CD4-positive, alpha-beta T cell treated with Interleukin-15 for 4 hours (primary cell): ENCODE measurements around the gene UBR3.
"Not testable (repeated sequence)": the region's sequence is repeated elsewhere in the genome, so short reads cannot be mapped to it uniquely, and the experiment has no call there.

Experiments used
- DNase-seq: peaks from one replicate; pipeline ENCODE4 v3.0.0-alpha.2; 2020; ENCODE audit warnings: low spot score

Gene UBR3

GRCh38 chr2:169827272-169828140 is at the start of gene UBR3:
TSS of gene UBR3 (plus strand) at chr2:169827454. CDS start at chr2:169827508, 54 bp downstream.
- DNase-seq, result peak; percentile 88

DNA sequence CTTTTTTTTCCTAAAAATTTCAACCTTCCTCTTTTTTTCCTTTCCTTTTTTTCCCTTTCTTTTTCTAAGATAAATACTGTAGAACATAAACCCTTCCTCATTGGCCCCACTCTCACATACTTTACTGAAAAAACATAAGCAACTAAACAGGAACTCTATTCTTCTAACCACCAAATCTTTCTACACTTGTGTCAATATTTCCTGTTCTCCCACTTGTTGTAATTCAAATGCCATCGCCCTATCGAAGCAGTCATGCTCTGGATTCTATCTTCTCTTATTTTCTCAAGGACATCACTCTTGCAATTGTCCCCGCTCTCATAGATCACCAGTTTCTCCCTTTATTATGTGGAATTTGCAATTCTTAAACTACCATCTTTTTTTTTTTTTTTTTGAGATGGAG is 48.8 kb upstream of the UBR3 start:
- no peak for DNase-seq

DNA sequence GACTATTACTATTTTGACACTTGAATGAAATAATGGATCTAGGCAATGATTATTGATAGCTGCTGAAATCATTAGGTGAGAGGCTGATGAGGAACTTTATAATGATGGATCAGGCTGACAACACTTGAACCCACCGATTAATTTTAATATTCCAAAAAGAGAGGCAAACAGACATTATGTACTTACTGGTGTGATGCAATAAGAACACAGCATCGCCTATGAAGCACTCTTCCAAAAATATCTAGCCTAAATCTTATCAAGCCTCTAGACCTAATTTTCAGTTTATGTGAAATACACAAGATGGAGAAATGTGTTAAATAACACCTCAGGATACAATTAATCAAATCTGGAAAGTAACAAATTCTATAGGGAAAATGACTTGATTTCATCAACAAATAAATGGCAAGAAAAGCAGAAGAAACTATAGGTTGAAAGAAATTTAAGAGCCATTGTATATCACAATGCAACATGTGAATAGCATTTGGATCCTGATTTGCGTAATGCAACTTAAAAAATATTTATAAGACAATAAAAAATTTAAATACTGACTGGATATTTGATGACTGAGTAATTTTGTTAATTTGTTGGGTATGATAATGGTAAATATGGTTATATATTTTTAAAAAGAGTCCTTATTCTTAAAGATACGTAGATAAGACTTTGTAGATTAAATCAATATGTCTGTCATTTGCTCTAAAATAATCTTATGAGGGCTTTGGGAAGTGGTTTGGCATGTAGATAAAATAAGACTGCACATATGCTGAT is 45.8 kb upstream of the UBR3 start:
- no peak for DNase-seq

DNA sequence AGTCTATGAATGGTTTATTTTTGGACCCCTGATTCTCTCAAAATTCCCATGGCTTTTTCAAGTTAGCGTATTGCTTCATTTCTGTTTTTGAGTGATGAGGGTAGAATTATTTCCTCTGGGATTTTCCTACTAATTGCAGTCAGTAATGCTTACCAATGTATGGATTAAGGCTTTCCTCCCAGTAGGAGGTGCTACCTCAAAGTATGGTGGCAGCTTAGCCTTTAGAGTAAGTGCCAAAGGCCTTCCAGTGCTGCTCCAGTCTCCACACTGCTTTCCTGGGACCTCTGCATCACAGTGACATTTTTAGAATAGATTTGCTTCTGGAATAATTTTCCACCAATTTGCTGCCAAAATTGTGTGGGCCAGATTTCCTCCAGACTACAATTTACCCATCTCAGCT is 44.7 kb upstream of the UBR3 start:
- DNase-seq, result no peak

GRCh38 chr2:169790581-169790980 is 36.7 kb upstream of the UBR3 start:
- no peak for DNase-seq

DNA sequence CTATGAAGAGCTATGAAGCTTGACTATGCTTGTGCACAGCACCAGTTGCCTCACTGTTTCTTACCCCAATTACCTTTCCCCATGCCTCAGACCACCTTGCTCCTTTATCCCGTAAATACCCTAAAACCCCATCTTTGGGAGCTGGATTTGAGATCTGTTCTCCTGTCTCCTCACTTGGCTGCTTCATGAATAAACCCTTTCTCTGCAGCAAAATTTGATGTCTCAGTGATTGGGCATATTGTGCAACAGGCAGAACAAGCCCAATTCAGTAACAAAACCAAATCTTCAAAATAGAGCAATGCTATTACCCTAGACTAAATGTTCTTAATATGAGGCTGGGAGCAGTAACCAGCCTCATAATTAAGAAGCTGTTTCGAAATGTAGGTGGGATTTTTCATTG is 32.1 kb upstream of the UBR3 start:
- DNase-seq, result no peak

DNA sequence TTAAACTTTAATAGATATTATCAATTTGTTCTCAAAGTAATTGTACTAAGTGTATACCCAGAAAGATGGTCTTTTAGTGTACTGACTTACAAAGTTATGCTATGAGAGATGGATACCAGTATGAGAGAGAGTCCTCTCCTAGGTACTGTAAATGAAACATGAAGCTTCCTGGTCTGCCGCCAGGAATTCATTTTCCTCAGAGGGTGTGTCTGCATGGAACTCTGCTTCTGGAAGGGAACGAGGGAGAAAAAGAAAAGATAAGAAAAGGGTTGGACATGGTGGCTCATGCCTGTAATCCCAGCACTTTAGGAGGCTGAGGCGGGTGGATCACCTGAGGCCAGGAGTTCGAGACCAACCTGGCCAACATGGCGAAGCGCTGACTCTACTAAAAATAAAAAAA is 30.8 kb upstream of the UBR3 start:
- DNase-seq, result no peak

GRCh38 chr2:169797601-169798000 is 29.7 kb upstream of the UBR3 start:
- no peak for DNase-seq

GRCh38 chr2:169798397-169798717 is 28.9 kb upstream of the UBR3 start:
- no peak for DNase-seq

GRCh38 chr2:169798718-169799592 is 28.3 kb upstream of the UBR3 start, which contains the start of gene SSB:
TSS of gene SSB (plus strand) at chr2:169798871. CDS start at chr2:169800961, 2,090 bp downstream.
- peak; percentile 96 for DNase-seq

- no peak for DNase-seq
Observed at GRCh38 chr2:169803480-169803879, 23.8 kb upstream of the UBR3 start.

DNA sequence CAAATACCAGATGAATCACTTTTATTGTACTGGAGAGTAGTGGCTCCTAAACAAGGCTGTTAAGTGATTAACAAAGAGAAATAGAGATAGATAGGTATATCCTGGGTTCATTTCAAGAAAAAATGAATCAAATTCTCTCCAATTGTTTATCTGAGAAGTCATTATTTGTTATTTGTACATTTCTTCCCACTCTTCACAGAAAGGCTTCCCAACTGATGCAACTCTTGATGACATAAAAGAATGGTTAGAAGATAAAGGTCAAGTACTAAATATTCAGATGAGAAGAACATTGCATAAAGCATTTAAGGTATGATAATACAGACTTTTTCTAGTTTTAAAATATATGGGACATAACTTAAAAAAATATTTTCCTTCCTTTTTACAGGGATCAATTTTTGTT is 20.7 kb upstream of the UBR3 start:
- DNase-seq, result no peak

DNA sequence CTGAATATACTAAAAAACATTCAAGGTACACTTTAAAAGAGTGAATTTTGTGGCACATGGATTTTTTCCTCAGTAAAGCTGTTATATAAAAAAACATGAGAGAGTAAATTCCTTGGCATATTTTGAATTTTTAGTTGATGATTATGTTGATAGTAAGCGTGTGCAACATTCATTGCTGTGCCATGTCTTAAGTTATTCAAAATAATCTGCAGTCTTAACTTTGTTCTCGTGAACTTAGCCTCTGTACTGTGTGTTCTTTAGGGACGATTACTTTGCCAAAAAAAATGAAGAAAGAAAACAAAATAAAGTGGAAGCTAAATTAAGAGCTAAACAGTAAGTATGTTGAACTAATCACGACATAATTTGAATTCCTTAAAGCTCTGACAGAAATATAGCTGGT is 19.0 kb upstream of the UBR3 start:
- no peak for DNase-seq

- no peak for DNase-seq
Observed at GRCh38 chr2:169815849-169816248, 11.4 kb upstream of the UBR3 start.

DNA sequence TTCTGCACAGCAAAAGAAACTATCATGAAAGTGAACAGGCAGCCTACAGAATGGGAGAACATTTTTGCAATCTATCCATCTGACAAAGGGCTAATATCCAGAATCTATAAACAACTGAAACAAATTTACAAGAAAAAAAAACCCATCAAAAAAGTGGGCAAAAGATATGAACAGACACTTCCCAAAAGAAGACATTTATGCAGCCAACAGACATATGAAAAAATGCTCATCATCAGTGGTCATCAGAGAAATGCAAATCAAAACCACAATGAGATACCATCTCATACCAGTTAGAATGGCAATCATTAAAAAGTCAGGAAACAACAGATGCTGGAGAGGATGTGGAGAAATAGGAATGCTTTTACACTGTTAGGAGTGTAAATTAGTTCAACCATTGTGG is 10.3 kb upstream of the UBR3 start:
- DNase-seq, result not testable (repeated sequence)

- DNase-seq, result not testable (repeated sequence)
Observed at GRCh38 chr2:169817369-169817768, 9.9 kb upstream of the UBR3 start.

GRCh38 chr2:169818241-169818640 is 9.0 kb upstream of the UBR3 start:
- DNase-seq, result no peak

DNA sequence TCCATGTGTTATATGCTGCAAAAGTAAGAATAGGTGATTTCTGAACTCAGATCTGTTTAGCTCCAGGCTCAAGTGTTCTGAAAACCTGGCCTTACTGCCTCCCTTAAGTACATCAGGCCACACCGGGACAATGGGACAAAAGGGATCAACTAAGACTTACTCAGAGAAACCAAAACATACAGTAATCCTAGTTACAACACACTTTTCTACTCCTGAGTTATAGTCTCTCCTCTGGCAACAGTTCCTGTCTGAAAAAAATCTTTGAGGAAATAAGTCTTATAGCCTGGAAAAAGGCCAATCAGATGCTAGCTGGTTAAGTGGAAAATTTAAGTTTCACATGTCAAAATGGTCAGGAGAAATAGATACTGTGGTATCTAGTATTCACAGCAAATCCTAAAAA is 8.1 kb upstream of the UBR3 start:
- DNase-seq, result no peak

DNA sequence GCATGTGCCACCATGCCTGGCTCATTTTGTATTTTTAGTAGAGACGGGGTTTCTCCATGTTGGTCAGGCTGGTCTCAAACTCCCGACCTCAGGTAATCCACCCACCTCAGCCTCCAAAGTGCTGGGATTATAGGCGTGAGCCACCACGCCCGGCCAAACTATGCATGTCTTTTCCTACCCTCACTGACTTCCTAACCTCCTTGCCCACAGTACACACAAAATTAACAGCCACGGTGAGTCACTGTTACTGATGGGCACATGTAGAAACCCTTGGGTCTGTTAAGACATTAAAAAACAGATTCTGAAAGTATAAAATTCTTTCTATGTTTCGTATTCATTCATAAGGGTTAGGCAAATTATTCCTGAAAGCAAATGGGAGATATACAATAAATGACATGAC is 7.2 kb upstream of the UBR3 start:
- DNase-seq, result not testable (repeated sequence)

DNA sequence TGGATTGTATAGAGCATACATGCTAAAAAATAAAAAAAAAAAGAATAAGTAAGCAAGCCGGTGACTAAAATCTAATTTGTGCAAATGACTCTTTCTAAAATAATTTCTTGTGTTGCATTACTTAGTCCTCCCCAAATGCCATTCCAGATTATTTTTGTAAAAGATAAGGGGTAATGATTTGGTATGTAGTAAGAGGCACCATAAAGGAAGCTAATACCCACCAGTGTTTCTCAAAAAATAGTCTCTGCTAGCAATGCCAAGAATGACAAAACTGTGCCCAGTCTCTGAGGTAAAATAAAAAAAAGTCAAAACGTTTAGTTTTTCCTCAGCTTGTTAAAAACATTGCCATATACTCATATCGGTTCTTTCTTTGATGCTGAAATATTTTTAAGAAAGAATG is 5.2 kb upstream of the UBR3 start:
- no peak for DNase-seq

GRCh38 chr2:169822785-169823392 is 4.4 kb upstream of the UBR3 start:
- no peak for DNase-seq

DNA sequence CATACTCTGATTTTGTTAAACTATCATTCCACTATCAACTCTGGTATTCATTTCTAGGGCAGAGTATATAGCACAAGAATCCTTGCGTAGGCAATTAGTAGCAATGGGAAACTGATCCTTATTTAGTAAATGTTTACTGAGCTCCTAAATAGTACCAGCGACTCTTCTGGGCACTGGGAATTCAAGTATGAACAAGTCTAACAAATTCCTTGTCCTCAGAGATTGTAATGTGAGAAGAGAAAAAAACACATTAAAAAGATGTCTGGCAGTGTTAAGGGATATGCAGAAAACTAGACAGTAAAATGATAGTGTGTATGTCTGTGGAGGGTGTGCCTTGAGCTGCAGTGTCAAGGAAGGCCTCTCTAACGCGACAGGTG is 3.3 kb upstream of the UBR3 start:
- DNase-seq, result no peak
